OCI-LY3 (cell line): ENCODE data around the gene F2.

Experiments
- H2AFZ ChIP-seq: fragments of 200-600, 300-600 bp; shearing (Covaris generic); 2 replicates; pipeline ENCODE4 v1.6.0; 2014; ENCODE audit warnings: antibody characterized with exemption, low read depth, low read length
- H3K27ac ChIP-seq: fragments of 200-600, 300-600 bp; sonication (generic); 2 replicates; pipeline ENCODE4 v1.5.1; 2014; ENCODE audit warnings: mild to moderate bottlenecking, low read length, moderate library complexity, mixed read lengths
- H3K27me3 ChIP-seq: fragments of 200-600, 300-600 bp; sonication (generic); 2 replicates; pipeline ENCODE4 v1.6.1; 2014; ENCODE audit warnings: low read depth, low read length, mixed read lengths
- H3K36me3 ChIP-seq: fragments of 200-600, 300-600 bp; sonication (generic); replicated peaks from 2 replicates; pipeline ENCODE3; 2014; ENCODE audit warnings: low read depth, low read length, mixed read lengths
- H3K4me1 ChIP-seq: fragments of 300-600, 200-600 bp; sonication (generic); 2 replicates; pipeline ENCODE4 v1.6.1; 2014; ENCODE audit warnings: low read length, mixed read lengths
- H3K4me2 ChIP-seq: fragments of 200-600, 300-600 bp; sonication (generic); 2 replicates; pipeline ENCODE4 v1.6.1; 2014; ENCODE audit warnings: low read length, mixed read lengths
- H3K4me3 ChIP-seq: fragments of 300-600, 200-600 bp; sonication (generic); 2 replicates; pipeline ENCODE4 v1.5.1; 2014; ENCODE audit warnings: antibody characterized with exemption, mild to moderate bottlenecking, low read length, moderate library complexity
- H3K79me2 ChIP-seq: fragments of 300-600, 200-600 bp; shearing (Covaris generic); 2 replicates; pipeline ENCODE4 v1.6.1; 2014; ENCODE audit warnings: mild to moderate bottlenecking, low read length, mixed read lengths
- H3K9ac ChIP-seq: fragments of 300-600, 200-600 bp; shearing (Covaris generic); 2 replicates; pipeline ENCODE4 v1.6.0; 2014; ENCODE audit warnings: mild to moderate bottlenecking, low read length, moderate library complexity
- H3K9me3 ChIP-seq: fragments of 200-600, 300-600 bp; shearing (Covaris generic); 2 replicates; pipeline ENCODE4 v1.6.1; 2014; ENCODE audit warnings: low read length, mixed read lengths; ENCODE audit not compliant: insufficient read depth
- H4K20me1 ChIP-seq: fragments of 200-600, 300-600 bp; sonication (generic); 2 replicates; pipeline ENCODE4 v1.6.1; 2016; ENCODE audit warnings: low read length, mixed read lengths; ENCODE audit not compliant: insufficient read depth
- EZH2phosphoT487 ChIP-seq: fragments of 200-600 bp; shearing (Covaris generic); IDR thresholded peaks from 2 replicates; pipeline ENCODE4 v1.6.1; 2018; ENCODE audit warnings: antibody characterized with exemption, mixed run types, low read depth
- TF ChIP-seq, protein P1 (sequence below): fragments of 200-600, 300-600 bp; sonication (generic); IDR thresholded peaks from 2 replicates; pipeline ENCODE4 v1.5.1; 2014; ENCODE audit warnings: antibody characterized with exemption, low read length, low read depth

The F2 gene

GRCh38 chr11:46679241-46680163 is 39.5 kb upstream of the F2 start:
- Histone ChIP-seq H4K20me1 (no peaks in the 10 kb centered on the region), H3K9me3 (no peaks in the 10 kb centered on the region), H3K9ac (no peak overlapping the region), H3K27ac (no peak overlapping the region), H2AFZ (no peak overlapping the region), H3K27me3 (no peaks in the 10 kb centered on the region), H3K4me1 (peaks cover 6% of the 10 kb centered on the region; the same call in 1 of the 2 replicates), H3K36me3 (peaks cover 6% of the 10 kb centered on the region), H3K4me2 (no peak overlapping the region), H3K79me2 (no peaks in the 10 kb centered on the region), H3K4me3 (no peak overlapping the region)
- TF ChIP-seq EZH2phosphoT487 = no peak
- TF ChIP-seq, protein P1, sequence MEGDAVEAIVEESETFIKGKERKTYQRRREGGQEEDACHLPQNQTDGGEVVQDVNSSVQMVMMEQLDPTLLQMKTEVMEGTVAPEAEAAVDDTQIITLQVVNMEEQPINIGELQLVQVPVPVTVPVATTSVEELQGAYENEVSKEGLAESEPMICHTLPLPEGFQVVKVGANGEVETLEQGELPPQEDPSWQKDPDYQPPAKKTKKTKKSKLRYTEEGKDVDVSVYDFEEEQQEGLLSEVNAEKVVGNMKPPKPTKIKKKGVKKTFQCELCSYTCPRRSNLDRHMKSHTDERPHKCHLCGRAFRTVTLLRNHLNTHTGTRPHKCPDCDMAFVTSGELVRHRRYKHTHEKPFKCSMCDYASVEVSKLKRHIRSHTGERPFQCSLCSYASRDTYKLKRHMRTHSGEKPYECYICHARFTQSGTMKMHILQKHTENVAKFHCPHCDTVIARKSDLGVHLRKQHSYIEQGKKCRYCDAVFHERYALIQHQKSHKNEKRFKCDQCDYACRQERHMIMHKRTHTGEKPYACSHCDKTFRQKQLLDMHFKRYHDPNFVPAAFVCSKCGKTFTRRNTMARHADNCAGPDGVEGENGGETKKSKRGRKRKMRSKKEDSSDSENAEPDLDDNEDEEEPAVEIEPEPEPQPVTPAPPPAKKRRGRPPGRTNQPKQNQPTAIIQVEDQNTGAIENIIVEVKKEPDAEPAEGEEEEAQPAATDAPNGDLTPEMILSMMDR = no peak

- H3K27ac ChIP-seq = no peak overlapping the region
- no peak overlapping the region for H3K9ac ChIP-seq
- H3K36me3 ChIP-seq = peaks cover 6% of the 10 kb centered on the region
- no peak overlapping the region for H3K4me2 ChIP-seq
- H3K79me2 ChIP-seq = no peaks in the 10 kb centered on the region
- no peak overlapping the region for H2AFZ ChIP-seq
- peaks cover 6% of the 10 kb centered on the region; the same call in 1 of the 2 replicates for H3K4me1 ChIP-seq
- no peak for TF ChIP-seq EZH2phosphoT487
- TF ChIP-seq, protein P1 = no peak
- H3K9me3 ChIP-seq = no peaks in the 10 kb centered on the region
- no peaks in the 10 kb centered on the region for H4K20me1 ChIP-seq
- H3K4me3 ChIP-seq = no peak overlapping the region
- H3K27me3 ChIP-seq = no peaks in the 10 kb centered on the region
Measured at GRCh38 chr11:46680164-46680760, 38.8 kb upstream of the F2 start.

DNA sequence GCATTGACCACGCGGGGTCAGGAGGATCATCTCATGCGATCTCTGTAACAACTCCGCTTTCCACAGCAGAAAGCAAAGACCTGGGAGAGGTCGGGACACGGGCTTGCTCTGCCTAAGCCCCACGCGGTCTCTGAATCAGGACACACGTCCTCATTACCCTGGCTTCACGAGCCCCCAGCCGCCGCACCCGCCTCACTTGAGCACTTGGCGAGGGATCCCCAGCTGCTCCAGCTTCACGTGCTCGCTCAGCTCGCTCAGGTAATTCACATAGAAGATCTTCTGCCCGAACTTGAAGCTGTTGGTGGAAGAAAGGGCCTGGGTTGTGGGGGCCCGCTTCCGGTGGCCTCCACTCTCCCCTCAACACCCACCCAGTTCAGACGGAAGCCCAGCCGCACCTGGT is 38.2 kb upstream of the F2 start:
- H3K4me2 ChIP-seq = no peak overlapping the region

More for the DNA sequence above, 38.2 kb upstream of the F2 start:
- Histone ChIP-seq H3K9me3 (no peaks in the 10 kb centered on the region), H3K4me3 (no peak overlapping the region), H2AFZ (no peak overlapping the region), H3K79me2 (no peaks in the 10 kb centered on the region), H3K9ac (no peak overlapping the region), H3K27ac (no peak overlapping the region), H3K27me3 (no peaks in the 10 kb centered on the region), H3K4me1 (peaks cover 6% of the 10 kb centered on the region; the same call in 1 of the 2 replicates), H4K20me1 (no peaks in the 10 kb centered on the region), H3K36me3 (peaks cover 6% of the 10 kb centered on the region)
- TF ChIP-seq, protein P1 = no peak
- no peak for TF ChIP-seq EZH2phosphoT487
